Measurements from ENCODE around the gene S100P.

DNA sequence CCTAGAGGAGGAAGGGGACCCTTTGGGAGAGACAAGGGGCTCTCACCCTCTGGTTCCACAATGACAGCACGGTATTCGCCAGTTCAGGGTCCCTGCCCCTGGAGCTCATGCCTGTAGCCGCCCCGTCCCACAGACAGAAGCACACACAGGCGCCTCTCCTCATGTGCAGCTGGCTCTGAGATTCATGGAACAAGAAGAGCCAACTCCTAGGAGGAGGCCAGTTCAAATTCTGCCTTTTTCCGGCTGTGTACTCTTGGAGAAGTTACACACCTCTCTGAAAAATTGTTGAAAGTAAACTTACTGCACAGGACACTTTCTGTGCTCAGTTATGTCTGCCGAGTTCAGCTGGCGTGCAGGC lies 37.6 kb downstream of the S100P start:
- TF ChIP-seq, protein P1, sequence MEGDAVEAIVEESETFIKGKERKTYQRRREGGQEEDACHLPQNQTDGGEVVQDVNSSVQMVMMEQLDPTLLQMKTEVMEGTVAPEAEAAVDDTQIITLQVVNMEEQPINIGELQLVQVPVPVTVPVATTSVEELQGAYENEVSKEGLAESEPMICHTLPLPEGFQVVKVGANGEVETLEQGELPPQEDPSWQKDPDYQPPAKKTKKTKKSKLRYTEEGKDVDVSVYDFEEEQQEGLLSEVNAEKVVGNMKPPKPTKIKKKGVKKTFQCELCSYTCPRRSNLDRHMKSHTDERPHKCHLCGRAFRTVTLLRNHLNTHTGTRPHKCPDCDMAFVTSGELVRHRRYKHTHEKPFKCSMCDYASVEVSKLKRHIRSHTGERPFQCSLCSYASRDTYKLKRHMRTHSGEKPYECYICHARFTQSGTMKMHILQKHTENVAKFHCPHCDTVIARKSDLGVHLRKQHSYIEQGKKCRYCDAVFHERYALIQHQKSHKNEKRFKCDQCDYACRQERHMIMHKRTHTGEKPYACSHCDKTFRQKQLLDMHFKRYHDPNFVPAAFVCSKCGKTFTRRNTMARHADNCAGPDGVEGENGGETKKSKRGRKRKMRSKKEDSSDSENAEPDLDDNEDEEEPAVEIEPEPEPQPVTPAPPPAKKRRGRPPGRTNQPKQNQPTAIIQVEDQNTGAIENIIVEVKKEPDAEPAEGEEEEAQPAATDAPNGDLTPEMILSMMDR (conservative IDR thresholded peaks at IDR 0.05): no peak
- TF ChIP-seq EZH2 (IDR thresholded peaks at IDR 0.05; ENCODE audit: low read depth): no peak

Measured in PC-9 (cell line).